Measurements from ENCODE around the gene PHTF1.
A peak's percentile ranks its signal among the peaks of the same experiment; 100 is the strongest.

PHTF1 gene

DNA sequence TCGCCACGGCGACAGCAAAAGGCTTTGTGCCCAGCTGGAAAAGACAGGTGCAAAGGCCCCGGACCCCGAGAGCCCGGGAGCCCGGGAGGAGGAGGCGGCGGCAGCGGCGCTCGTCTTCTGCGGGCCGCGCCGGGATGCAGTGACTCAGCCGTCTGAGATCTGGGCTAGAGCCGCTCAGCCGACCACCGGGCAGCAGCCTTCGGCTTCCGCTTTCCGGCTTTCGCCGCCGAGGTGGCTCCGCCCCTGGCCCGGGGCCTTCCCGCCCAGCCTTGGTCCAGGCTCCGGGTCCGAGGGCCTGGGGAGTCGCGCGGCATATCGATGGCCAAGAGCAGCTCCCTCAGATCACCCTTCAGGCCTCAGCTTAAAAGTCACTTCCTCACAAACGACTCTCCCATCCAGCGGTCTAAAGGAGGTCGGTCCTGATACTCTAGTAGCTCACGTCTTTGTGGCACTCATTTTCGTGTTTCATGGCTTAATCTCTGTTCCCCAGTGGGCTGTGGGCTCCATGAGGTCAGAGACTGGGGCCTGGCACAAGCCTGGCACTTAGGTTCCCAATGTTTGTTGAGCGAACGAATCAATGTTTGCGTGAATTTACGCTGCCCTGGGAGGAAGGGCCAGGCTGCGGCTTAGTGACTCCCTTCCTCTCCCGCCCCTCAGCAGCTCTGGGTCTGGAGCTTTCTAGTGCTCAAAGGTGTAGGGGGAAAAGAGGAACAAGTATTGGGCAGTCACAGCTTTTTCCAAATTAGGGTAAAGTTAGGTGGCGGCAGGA lies at the start of gene PHTF1:
TSS of gene PHTF1 (minus strand) at position 154 of the 769 bp plus-strand sequence. CDS start 783 bp downstream, outside the sequence.
- DNase-seq, result peak; percentile 56

DNA sequence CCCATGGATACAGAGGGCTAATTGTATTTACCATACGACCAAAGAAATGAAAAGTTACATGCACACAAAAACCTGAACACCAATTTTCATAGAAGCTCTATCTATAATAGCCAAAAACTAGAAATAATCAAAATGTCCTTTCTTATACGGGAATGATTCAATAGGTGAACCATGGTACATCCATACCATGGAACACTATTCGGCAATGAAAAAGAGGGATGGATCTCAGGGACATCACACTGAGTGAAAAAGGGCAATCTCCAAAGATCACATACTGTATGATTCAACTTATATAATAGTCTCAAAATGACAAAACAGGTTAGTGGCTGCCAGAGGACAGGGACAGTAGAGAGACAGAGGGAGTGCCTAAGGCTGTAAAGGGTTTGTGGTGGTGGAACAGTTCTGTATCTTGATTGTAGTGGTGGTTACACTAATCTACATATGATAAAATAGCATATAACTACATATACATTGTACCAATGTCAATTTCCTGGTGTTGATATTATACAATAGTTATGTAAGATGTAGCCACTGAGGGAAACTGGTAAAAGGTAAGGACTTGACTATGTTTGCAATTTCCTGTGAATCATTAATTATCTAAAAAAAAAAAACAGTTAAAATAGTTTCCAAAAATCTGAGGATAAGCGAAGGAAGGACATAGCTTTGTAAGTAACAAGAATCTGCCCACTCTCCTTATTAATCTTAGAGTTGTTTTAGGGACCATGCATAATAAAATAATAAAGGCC lies 49.3 kb upstream of the PHTF1 start:
- DNase-seq, result no peak

DNA sequence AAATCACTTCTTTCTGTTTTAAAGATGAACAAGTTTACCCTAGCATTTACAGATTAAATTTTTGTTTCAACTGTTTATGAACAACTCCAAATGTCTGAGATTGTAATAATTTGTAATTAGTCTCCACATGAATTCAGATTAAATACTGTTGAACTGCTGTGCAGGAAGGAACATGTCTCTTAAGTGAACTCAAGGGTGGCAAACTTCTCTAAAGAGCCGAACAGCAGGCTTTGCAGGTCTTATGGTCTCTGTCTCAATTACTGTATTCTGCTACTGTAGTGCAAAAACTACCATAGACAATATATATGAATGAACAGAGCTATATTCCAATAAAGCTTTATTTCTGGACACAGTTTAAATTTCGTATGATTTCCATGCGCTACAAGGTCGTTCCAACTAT lies 46.4 kb upstream of the PHTF1 start:
- DNase-seq, result no peak

DNA sequence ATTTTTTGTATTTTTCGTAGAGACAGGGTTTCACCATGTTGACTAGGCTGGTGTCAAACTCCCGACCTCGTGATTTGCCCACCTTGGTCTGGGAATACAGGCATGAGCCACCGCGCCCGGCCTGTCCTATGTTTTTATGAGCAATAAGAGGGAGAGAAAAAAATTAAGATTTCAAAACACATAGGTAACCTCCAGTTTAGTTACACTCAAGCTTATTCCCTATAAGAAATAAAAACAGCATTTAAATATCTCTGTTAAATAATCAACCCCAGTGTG lies 45.9 kb upstream of the PHTF1 start:
- no peak for DNase-seq

DNA sequence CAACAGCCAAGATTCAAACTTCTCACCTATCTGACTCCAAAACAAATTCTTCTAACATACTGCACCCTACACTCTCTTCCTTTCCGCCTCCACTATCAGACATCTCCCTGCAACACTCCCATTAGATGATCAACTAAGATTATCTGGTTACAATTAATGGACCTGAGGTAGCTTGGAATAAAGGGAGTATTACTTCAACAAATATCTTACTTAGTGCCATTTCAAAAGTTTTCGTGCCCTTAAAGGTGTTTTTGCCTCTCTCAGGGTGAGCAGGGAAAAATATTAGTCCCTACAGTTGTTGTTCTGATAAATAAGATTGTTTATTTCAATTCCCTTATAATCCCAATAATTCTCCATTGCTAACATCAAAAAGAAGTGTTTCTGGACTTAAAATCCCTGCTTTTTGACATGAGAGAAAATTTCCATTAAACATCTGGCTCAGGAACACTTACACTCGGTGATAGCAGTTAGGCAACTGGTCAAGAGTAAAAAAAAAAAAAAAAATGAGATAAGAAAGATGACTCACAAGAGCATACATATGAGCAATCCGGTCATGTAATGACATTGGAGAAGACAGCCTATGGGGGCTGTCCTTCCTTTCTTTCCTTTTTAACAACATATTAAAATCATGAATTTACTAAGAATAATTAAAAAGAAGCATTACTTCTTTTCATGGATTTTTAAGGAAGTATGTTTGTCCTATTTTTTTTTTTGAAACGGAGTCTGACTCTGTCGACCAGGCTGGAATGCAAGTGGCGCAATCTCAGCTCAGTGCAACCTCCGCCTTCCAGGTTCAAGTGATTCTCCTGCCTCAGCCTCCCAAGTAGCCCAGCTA lies 45.4 kb upstream of the PHTF1 start:
- no peak for DNase-seq

DNA sequence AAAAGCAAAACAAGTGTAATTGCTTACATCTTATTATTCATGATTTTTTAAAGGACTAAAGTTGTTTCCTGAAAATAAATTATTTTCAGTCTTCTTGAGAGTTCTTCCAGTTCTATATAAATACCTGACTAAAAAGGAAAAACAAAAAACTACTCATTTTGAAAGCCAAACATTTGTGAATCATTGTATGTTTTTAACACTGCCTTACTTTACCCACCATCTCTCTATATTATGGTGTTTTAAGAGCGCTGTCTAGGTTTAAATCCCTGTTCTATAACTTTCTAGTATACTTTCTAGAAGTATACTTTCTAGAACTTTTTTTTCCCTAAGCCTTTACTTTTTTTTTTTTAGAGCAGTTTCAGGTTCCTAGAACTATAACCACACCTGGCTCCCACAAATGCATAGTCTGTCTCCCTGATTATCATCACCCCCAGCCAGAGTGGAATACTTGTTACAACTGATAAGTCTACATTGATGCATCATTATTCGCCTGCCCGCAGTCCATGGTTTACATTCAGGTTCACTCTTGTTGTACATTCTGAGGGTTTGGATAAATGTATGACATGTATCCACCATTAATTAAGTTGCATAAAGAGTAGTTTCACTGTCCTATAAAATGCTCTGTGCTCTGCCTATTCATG lies 43.2 kb upstream of the PHTF1 start:
- no peak for DNase-seq

DNA sequence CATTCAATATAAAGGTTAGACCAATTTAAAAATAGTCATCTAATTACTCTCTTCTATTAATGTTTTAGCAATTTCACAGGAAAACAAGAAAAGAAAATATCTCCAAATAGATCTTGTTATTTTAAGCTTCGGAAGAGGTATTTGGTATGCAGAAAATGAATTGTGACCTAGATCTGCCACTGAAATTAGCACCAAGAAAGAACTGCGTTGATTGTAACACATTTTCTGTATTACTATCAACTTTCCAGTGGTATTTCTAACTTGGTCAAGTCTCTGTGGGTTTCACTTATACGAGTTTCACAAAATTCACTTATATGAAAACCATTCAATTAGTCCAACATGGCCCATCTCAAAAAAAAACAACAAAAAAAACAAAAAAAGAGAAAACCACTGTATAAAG lies 41.2 kb upstream of the PHTF1 start:
- no peak for DNase-seq

DNA sequence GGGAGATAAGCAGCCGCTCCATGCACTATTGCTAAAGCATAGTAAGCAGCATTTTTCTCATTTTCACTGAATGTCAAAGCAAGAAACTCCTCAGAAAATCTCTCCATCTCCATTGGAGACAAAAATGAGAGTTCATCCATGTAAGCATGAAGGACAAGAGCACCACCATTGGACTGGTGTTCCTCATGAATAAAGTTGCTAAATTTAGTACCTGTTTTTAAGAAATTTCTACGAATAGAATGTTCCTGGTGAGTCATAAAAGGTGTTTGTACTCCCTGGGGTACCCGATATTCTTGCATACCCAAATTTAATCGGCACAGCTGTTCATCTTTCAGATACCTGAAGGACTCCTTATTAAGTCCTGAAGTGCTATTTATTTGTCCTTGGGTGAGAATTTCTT lies 38.2 kb upstream of the PHTF1 start:
- DNase-seq, result no peak

DNA sequence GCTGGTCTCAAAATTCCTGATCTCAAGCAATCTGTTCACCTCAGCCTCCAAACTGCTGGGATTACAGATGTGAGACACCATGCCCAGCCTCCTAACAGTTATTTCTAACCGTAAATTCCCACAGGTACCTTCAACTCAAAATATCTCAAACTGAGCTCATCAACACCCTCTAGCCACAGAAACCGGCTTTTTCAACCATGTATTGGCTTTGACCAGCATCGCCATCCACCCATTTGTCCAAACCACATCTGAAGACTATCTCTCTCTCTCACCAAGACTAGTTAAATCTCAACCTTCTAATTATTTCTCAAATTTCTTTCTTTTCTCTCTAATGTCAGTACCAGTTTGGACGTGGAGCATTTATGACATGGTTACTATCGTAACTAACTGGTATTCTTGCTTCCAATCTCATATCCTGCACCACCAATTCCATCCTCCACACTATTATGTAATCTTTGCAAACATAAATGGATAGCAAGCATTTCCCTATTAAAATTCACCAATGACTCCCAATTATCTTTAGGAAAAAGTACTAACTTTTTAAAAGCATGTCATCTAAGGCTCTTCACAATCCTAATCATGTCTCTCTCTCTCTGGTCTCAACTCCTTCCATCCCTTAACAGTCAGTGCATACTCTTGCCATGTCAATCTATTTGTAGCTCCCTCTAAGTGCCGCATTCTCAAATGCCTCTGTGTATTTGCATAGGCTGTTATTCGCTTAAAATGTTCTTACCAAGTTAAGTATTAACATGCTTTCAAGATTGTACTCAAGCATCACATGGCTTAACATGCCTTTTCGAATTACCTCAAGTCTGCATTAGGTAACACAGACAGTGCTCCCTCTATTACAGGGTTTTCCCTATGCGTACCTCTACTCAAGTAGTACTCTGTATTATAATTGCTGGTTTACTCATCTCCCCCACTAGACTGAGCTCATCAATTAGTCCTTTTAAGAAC lies 34.9 kb upstream of the PHTF1 start:
- DNase-seq, result no peak

DNA sequence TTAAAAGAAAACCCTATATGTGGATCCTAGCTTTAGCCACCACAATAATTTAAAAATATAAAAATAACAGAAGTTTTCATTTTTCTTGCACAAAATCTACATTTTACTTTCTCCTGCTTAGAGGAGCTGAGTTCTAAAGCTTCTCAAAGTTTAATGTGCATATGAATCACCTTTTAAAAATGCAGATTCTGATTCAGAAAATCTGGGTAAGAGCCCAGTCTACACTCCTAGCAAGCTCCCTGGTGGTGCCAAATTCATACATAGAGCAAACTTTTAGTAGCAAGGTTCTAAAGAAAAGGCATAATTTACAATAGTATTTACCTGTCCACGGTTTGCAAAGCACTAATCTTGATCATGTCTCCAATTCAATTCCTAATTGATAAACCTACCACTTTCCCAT lies 33.7 kb upstream of the PHTF1 start:
- no peak for DNase-seq

DNA sequence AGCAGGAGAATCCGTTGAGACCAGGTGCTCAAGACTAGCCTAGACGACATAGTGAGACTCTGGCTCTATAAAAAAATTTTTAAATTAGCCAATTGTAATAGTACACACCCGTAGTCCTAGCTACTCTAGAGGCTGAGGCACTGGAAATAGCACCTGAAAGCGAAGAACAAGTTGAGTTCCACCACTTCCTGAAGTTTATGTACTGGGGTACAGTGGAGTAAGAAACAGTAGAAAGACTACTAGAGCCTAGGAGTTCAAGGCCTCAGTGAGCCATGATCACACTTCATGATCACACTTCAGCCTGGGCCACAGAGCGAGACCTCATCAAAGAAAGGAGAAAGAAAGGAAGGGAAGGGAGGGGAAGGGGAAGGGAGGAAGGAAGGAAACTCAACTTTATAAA lies 33.2 kb upstream of the PHTF1 start:
- no peak for DNase-seq

DNA sequence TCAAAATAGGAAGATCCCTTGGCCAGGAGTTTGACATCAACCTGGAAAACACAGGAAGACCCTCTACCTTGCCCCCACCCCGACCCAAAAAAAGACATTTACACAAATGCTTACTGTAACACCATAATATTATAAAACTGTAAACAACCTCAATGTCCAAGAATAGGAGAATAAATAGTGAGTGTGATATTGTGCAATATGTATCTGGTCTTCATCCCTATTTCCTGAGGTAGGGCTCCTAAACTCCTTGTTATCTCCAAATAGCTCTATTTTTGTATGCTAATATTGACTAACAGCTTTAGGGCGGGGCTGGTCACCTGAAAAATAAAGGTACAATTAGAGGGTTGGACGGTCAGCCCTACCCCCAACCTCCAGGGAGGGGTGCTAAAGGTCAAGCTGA lies 29.5 kb upstream of the PHTF1 start:
- no peak for DNase-seq

DNA sequence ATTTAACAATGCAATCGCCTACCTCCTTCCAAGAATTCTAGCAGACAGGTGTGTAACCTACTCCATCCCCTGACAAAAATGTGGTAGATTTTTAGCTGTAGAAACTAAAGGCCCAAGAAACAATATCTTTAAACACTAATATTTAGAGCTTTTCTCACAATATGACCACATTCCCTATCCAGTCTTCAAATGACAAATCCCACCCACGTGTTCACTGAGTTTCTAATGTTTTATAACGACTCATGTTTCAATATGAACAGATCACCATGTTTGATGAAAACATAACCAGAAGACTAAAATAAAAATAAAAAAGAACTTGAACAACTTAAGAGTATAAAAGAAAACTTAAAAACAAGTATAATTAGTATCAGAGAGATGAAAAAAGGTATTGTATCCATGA lies 28.4 kb upstream of the PHTF1 start:
- no peak for DNase-seq

DNA sequence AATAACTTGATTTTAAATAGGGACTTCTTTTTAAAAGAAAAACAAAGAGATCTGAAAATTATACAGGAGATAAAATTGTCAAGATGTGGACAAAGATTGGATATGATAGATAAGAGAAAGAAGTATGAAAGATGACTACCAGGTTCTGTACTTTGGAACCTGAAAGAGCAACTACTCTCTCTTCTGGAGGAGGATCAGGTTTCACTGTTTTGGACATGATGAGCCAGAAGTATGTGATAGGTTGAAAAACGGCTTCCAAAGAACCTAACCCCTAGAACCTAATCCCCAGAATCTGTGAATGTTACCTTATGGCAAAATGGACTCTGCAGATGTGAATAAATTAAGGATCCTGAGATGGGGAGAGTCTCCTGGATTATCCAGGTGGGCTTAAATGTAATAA lies 26.8 kb upstream of the PHTF1 start:
- no peak for DNase-seq

DNA sequence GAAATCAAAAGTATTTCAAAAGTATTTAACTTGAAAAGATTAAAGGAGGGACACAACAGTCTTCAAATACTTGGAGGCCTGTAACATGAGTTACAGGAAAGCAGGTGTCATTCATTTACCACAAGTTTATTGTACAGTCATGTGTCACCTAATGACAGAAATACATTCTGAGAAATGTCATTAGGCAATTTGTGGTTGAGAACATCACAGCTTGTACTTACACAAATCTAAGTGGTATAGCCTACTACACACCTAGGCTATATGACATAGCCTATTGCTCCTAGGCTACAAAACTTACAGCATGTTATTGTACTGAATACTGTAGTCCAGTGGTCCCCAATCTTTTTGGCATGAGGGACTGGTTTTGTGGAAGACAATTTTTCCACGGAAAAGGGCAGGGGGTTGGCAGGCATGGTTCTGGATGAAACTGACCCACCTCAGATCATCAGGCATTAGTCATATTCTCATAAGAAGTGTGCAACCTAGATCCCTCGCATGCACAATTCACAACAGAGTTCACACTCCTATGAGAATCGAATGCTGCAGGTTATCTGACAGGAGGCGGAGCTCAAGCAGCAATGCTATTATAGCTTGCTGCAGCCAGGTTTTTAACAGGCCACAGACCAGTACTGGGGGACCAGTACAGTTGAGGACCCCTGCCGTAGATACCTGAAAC lies 25.0 kb upstream of the PHTF1 start:
- DNase-seq, result no peak

DNA sequence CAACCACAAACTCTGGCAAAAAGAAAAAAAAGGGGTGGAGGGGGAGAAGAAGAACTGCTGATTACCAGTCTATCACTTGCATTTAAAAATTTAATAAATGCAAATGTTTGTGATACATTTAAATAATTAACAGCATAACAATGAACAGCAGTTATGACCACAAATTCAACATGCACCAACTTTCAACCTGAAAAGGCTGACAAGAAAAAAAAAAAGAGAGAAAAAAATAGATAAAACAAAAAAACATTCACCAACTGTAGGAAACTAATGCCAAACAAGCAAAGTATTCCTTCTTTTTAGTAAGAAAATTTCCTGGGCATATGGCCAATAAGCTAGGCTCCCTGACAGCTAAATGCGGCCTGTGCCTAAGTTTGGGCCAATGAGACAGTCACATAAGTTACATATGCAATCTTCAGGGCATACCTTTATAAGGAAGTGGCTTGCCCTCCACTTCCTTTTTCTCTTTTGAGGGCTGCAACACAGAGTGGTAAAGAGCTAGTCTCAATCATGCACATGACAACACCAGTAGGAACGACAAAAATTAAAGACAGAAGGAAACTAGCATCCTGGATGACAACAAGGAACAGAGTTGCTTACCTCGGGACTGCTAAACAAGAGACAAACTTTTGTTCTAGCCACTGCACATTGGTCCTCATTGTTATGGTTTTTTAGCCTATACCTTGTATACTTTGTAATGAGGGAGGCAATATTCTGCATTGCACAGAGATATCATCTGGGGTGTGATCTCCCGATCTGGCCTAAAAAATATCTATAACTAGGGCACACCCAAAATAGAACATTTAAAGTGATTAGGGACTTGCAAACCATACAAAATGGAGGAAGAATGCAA lies 24.2 kb upstream of the PHTF1 start:
- no peak for DNase-seq

DNA sequence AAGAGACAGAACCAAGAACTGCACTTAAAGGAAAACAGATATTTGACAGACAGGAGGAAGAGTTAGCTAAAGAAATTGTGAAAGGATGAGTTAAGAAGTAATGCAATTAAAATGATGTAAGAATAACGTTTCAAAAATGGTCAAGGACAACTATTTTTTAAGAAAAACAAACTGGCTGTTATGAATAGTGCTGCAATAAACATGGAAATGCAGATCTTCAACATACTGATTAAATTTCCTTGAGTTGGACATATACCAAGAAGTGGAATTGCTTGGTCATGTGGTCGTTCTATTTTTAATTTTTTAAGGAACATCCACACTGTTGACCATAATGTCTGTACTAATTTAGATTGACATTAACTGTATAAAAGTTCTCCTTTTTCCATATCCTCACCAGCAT lies 23.1 kb upstream of the PHTF1 start:
- DNase-seq, result no peak

DNA sequence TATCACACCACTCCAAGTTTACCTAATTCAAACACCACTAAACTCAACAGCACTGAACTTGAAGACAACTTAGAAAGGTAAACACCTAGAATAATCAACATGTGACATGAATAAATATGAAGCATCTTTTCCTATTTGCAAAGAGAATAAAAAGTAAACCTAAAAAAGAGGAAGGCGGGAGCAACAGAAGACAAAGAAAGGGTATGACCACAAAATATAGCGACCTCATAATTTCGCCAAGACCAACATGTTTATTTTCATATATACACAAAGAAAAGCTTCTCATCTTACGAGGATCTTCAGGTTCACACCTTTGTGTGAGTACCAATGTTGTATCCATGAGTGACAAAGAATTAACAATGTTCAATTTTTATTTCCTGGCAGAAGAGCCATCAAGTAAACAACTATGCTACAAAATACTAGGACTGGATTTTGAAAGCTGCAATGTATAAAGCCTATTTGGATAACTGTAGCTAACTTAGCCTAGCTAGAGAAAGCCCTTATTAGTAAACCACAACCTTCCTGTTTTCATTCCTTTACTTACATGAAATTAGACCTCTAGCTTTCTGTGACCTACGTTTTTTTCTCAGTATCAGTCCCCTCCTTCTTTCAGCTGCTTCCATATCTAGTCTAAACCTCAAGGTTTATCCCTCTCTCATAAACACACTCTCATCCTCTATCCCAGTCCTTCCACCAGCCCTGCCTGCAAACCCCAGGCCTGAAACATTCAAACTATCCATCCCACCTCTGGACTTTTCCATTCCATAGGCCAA lies 21.3 kb upstream of the PHTF1 start:
- DNase-seq, result no peak

DNA sequence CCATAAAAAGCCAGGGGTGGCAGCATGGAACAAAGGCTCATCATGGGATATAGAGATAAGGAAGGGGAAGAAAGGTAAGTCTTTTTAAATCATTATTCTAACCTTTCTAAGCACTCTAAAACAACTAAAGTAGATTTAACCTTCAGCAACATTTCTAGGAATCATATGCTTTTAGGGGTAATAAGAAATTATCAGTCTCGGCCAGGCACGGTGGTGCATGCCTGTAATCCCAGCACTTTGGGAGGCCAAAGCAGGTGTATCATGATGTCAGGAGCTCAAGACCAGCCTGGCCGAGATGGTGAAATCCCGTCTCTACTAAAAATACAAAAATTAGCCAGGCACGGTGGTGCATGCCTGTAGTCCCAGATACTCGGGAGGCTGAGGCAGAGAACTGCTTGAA lies 20.3 kb upstream of the PHTF1 start:
- no peak for DNase-seq

DNA sequence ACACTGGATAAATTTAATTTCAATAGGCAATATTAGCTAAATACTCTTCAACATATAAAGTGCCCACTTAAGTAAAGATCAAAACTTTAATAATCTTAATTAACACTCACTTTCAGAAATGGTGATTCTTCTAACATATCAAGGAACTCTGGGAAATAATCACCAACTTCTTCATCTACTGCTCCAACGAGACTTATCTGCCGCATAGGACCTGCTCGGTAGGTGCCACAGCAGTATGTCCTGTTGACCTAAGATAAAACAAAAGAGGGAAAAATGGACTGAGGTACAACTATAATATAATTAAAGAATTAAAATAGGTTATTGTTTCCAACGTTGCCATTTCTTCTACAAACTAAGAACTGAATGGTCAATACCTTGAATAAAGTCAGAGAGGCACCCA lies 18.3 kb upstream of the PHTF1 start:
- no peak for DNase-seq

All from NCI-H1694 (cell line).